Measurements from ENCODE around the gene ZNF761. TPM values are rescaled to one million over a fixed set of nuclear protein-coding genes. Genes with fewer than 3 reads are reported as not detected.
A peak's percentile ranks its signal among the peaks of the same experiment; 100 is the strongest.
"Not testable (repeated sequence)": the region's sequence is repeated elsewhere in the genome, so short reads cannot be mapped to it uniquely, and the experiment has no call there.

Gene ZNF761
- total RNA-seq, 1 donor from 2014 or later, result 4.4 TPM

GRCh38 chr19:53462861-53463260, 31.1 kb downstream of the ZNF761 start:
- DNase-seq (ENCODE audit: low read depth), result no peak
- no peak overlapping the region for H3K4me3 ChIP-seq (ENCODE audit: low read depth, low read length)
- TF ChIP-seq CTCF (conservative IDR thresholded peaks at IDR 0.05; ENCODE audit: low read depth, low read length), result no peak

- no peak overlapping the region for H3K4me3 ChIP-seq (ENCODE audit: low read depth, low read length)
- TF ChIP-seq CTCF (conservative IDR thresholded peaks at IDR 0.05; ENCODE audit: low read depth, low read length), result no peak
- DNase-seq (ENCODE audit: low read depth), result no peak
Measured at GRCh38 chr19:53463263-53463662, 31.5 kb downstream of the ZNF761 start.

GRCh38 chr19:53466726-53467484, 35.1 kb downstream of the ZNF761 start:
- peak; percentile 8 for TF ChIP-seq CTCF (conservative IDR thresholded peaks at IDR 0.05; ENCODE audit: low read depth, low read length)
- H3K4me3 ChIP-seq (ENCODE audit: low read depth, low read length), result peak overlapping the region; percentile 79
- no peak for DNase-seq (ENCODE audit: low read depth)

DNA sequence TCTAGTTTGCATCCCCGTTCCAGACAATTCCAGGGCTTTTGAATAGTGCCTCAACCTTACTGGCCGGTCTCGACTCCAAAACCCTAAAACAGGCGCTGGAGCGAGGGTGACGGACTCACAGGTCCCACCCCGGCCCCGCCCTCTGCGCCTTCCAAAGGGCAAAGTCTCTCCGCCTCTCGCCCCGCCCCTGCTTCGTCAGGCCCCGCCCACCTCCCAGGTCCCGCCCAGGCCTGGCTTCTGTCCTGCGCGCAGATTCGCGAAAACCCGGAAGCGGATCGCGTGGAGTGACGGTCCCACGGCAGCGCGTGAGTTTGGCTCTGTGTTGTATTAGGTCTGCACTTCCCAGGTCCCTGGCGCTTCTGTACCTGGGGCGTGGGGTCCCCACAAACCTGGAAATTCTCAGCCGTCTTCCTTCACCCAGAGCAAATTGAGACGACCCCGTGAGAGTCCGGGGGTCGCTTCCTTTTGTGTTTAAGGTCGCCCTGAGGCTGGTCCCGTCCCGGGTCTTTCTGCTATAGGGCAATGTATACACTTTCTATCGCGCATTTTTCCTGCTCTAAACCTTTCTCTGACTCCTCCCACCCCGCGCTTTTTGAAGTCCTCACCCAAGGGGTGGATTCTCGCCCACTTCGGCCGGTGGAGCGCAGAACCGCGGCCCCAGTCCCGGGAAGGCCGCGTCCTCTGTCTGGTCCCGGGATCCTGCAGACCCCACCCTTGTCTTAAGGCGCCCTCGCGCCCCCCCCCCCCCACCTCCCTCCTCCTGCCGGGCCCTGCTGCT, 35.9 kb downstream of the ZNF761 start, which contains the start of gene ZNF813:
TSS of gene ZNF813 (plus strand) at position 249 of the 778 bp plus-strand sequence. CDS start 16,090 bp downstream, outside the sequence.
- TF ChIP-seq CTCF (conservative IDR thresholded peaks at IDR 0.05; ENCODE audit: low read depth, low read length), result no peak
- peak within 1 kb of the TSS; percentile 79 for H3K4me3 ChIP-seq (ENCODE audit: low read depth, low read length)
- DNase-seq (ENCODE audit: low read depth), result peak; percentile 7

DNA sequence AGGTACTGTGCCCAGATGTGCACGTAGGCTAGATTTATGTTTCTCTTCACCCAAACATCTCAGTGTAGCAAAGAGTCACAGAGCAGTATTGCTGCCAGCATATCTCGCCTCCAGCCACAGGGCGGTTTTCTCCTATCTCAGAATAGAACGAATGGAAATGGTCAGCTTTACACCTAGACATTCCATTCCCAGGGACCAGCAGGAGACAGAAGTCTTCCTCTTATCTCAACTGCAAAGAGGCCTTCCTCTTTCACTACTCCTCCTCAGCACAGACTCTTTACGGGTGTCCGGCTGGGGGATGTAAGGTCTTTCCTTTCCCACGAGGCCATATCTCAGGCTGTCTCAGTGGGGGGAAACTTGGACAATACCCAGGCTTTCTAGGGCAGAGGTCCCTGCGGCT, 36.8 kb downstream of the ZNF761 start:
- peak overlapping the region; percentile 79 for H3K4me3 ChIP-seq (ENCODE audit: low read depth, low read length)

GRCh38 chr19:53471916-53472315, 40.1 kb downstream of the ZNF761 start:
- no peak for DNase-seq (ENCODE audit: low read depth)

More for the DNA sequence above, 36.8 kb downstream of the ZNF761 start:
- not testable (repeated sequence) for DNase-seq (ENCODE audit: low read depth)

DNA sequence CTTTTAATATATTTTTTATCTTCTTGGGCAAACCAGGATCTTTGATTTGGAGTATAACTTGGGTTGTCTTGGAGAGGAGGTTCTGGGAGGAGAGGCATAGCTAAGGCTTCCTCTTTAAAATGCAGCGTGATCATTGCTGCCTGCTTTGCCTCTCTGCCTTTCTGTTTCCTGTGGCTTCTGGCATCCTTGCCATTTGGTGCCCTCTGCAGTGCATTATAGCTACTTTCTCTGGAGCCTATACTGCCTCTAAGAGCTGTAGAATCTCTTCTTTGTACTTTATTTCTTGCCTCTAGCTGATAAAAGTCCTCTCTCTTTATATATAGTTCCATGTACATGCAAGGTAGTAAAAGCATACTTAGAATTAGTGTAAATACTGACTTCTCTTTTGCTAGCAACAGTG, 43.0 kb downstream of the ZNF761 start:
- not testable (repeated sequence) for H3K4me3 ChIP-seq (ENCODE audit: low read depth, low read length); DNase-seq (ENCODE audit: low read depth)

More at GRCh38 chr19:53471916-53472315, 40.1 kb downstream of the ZNF761 start:
- no peak for TF ChIP-seq CTCF (conservative IDR thresholded peaks at IDR 0.05; ENCODE audit: low read depth, low read length)
- H3K4me3 ChIP-seq (ENCODE audit: low read depth, low read length), result no peak overlapping the region

- DNase-seq (ENCODE audit: low read depth); H3K4me3 ChIP-seq (ENCODE audit: low read depth, low read length): not testable (repeated sequence)
Measured at GRCh38 chr19:53475470-53475869, 43.7 kb downstream of the ZNF761 start.

- not testable (repeated sequence) for DNase-seq (ENCODE audit: low read depth); H3K4me3 ChIP-seq (ENCODE audit: low read depth, low read length)
Measured at GRCh38 chr19:53483751-53484150, 52.0 kb downstream of the ZNF761 start.
